B cell (primary cell): Measurements from ENCODE around the gene PCGF5. TPM values are rescaled to one million over a fixed set of nuclear protein-coding genes. Genes with fewer than 3 reads are reported as not detected.

ENCODE experiments used
- ATAC-seq: fragments of 200-7000 bp; cut with Tn5 transposase; one replicate; pipeline ENCODE4 v1.10.0; 2021; ENCODE audit warnings: low read depth, mild to moderate bottlenecking, moderate number of reproducible peaks, moderate library complexity
- CTCF ChIA-PET: fragments of 350-600 bp; sonication (Branson Sonifier 250); formaldehyde crosslinking; loops from one replicate; lab custom pipeline; 2021; ENCODE audit warnings: antibody characterized with exemption, inconsistent platforms; lab: Charles Lee
- POLR2A ChIA-PET: fragments of 350-600 bp; sonication (Branson Sonifier 250); formaldehyde crosslinking; loops from one replicate; lab custom pipeline; 2021; ENCODE audit warnings: antibody characterized with exemption; lab: Charles Lee
- DNase-seq: peaks from one replicate; pipeline ENCODE4 v3.0.0; 2013
- H2AFZ ChIP-seq: 2 replicates; pipeline ENCODE4 v1.6.1; 2012; ENCODE audit warnings: mild to moderate bottlenecking, low read depth, low read length; ENCODE audit not compliant: insufficient read depth, poor library complexity, severe bottlenecking
- H3K27ac ChIP-seq, 2 donors: 1 replicate in 1 of 2; 2 replicates in 1 of 2; pipeline ENCODE4 v1.5.1; 2012 to 2013; ENCODE audit warnings: low read length in 2 of 2, mild to moderate bottlenecking in 2 of 2, moderate library complexity in 1 of 2
- H3K27me3 ChIP-seq, 4 experiments: fragments of 200-600 bp in 1 of 4; sonication (generic) in 1 of 4; replicated peaks in 1 of 4; 1 replicate in 2 of 4; 2 replicates in 2 of 4; pipeline versions ENCODE4 v1.6.1 to v1.7.0; 2013 to 2016; ENCODE audit warnings: low read length in 3 of 4, mild to moderate bottlenecking in 2 of 4, mixed read lengths in 1 of 4, moderate library complexity in 1 of 4; ENCODE audit not compliant: insufficient read depth in 4 of 4, control insufficient read depth in 3 of 4; ENCODE audit errors: control extremely low read depth in 1 of 4
- H3K36me3 ChIP-seq, 2 experiments: replicated peaks in 1 of 2; 1 replicate in 1 of 2; 2 replicates in 1 of 2; pipeline versions ENCODE4 v1.6.1 to v1.7.1; 2013; ENCODE audit warnings: low read length in 1 of 2; ENCODE audit not compliant: insufficient read depth in 2 of 2, control insufficient read depth in 1 of 2; ENCODE audit errors: control extremely low read depth in 1 of 2, extremely low read depth in 1 of 2
- H3K4me1 ChIP-seq, 2 donors: fragments of 200-600 bp in 1 of 2; sonication (generic) in 1 of 2; 1 replicate in 1 of 2; 2 replicates in 1 of 2; pipeline versions ENCODE4 v1.5.1 to v1.6.1; 2013 to 2017; ENCODE audit warnings: low read length in 2 of 2; ENCODE audit not compliant: control insufficient read depth in 2 of 2, insufficient read depth in 2 of 2
- H3K4me2 ChIP-seq: replicated peaks from 2 replicates; pipeline ENCODE3; 2012; ENCODE audit warnings: mild to moderate bottlenecking, low read depth, low read length; ENCODE audit not compliant: poor library complexity, severe bottlenecking
- H3K4me3 ChIP-seq, 5 experiments: fragments of 200-600 bp in 1 of 5; sonication (generic) in 1 of 5; 1 replicate in 3 of 5; 2 replicates in 2 of 5; pipeline versions ENCODE4 v1.5.1 to v1.7.0; 2011 to 2016; ENCODE audit warnings: low read length in 4 of 5, mild to moderate bottlenecking in 4 of 5, low read depth in 2 of 5, control low read depth in 1 of 5, moderate library complexity in 1 of 5; ENCODE audit not compliant: insufficient read depth in 1 of 5; ENCODE audit errors: control extremely low read depth in 1 of 5, extremely low read depth in 1 of 5
- H3K79me2 ChIP-seq: fragments of 200-600 bp; sonication (generic); one replicate; pipeline ENCODE4 v1.6.0; 2016; ENCODE audit warnings: low read length; ENCODE audit not compliant: control insufficient read depth, insufficient read depth
- H3K9ac ChIP-seq: fragments of 200-600 bp; sonication (generic); 2 replicates; pipeline ENCODE4 v1.6.1; 2017; ENCODE audit warnings: mild to moderate bottlenecking, low read length, moderate library complexity
- H3K9me3 ChIP-seq, 3 donors: one replicate each; pipeline versions ENCODE4 v1.6.1 to v1.7.1; 2013; ENCODE audit warnings: low read length in 2 of 3; ENCODE audit not compliant: control insufficient read depth in 2 of 3, insufficient read depth in 1 of 3; ENCODE audit errors: control extremely low read depth in 1 of 3
- H4K20me1 ChIP-seq: 2 replicates; pipeline ENCODE4 v1.6.0; 2012; ENCODE audit warnings: mild to moderate bottlenecking, low read length; ENCODE audit not compliant: insufficient read depth, control insufficient read depth, poor library complexity, severe bottlenecking
- H3K27ac Mint-ChIP-seq: one replicate; pipeline ENCODE4 v1.8.0; 2021; ENCODE audit warnings: mixed read lengths
- H3K27me3 Mint-ChIP-seq: one replicate; pipeline ENCODE4 v1.8.0; 2021; ENCODE audit warnings: mixed read lengths
- H3K4me1 Mint-ChIP-seq: one replicate; pipeline ENCODE4 v1.8.0; 2021; ENCODE audit warnings: mixed read lengths
- H3K4me3 Mint-ChIP-seq: one replicate; pipeline ENCODE4 v1.8.0; 2021; ENCODE audit warnings: mixed read lengths
- H3K9me3 Mint-ChIP-seq: one replicate; pipeline ENCODE4 v1.8.0; 2022; ENCODE audit warnings: mixed read lengths; ENCODE audit not compliant: insufficient read depth
- EZH2 ChIP-seq: IDR thresholded peaks from 2 replicates; pipeline ENCODE4 v1.6.1; 2012; ENCODE audit warnings: borderline replicate concordance, low read depth, mild to moderate bottlenecking, moderate library complexity, low read length; ENCODE audit not compliant: insufficient read depth, poor library complexity, severe bottlenecking
- WGBS: methylation state at CpG from one replicate; pipeline ENCODE4 v1.1.5; 2013; ENCODE audit warnings: missing lambda C conversion rate; ENCODE audit not compliant: insufficient coverage; 5-methylcytosine and 5-hydroxymethylcytosine counted together
- intact Hi-C: fragments of 100-400 bp; cut with micrococcal nuclease; formaldehyde crosslinking; loops from one replicate; pipeline ENCODE4 v1.10.0; 2022
- polyA plus RNA-seq: library from polyadenylated mRNA; depleted of rRNA; stranded (reverse); fragments of >200 nt; gene quantifications from 2 replicates; pipeline ENCODE4 v1.2.3, GENCODE V29; 2012
- total RNA-seq, 2 donors: library from RNA; stranded (reverse); fragments of 120-200 nt in 1 of 2; gene quantifications; 1 replicate in 1 of 2; 2 replicates in 1 of 2; pipeline versions ENCODE4 v1.2.3 to v1.2.4, GENCODE V29; 2013 to 2022
- TF ChIP-seq, protein P1 (sequence below): fragments of 200-600 bp; IDR thresholded peaks from one replicate; pipeline ENCODE4 v1.8.0; 2022; ENCODE audit warnings: antibody characterized with exemption, mild to moderate bottlenecking

The PCGF5 gene
- total and polyA plus RNA-seq, 2 donors (not counting 1 experiment from before 2014, with no cell fraction given): 37.6 to 102 TPM

DNA sequence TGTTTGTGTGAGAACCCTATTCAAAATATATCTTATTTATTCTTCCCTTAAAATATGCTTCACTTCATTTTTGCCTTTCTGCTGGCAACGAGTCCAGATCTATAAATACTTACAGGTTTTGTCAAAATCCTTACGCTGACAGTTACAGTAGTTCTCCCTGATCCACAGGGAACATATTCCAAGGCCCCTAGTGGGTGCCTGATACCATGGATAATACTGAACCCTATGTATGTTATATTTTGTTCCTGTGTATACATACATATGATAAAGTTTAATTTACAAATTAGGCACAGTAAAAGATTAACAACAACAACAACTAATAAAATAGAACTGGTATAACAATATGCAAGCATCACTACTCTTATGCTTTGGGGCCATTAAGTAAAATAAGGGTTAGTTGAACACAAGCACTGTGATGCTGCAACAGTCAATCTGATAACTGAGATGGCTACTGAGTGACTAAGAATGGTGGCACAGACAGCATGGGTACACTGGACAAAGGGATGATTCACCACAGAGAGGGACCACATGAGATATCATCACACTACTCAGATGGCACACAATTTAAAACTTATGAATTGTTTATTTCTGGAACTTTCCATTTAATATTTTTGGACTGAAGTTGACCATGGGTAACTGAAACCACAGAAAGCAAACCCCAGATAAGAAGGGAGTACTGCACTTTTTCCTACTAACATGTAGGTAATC lies 29.4 kb upstream of the PCGF5 start:
- POLR2A ChIA-PET: no interaction called here
- H3K27ac ChIP-seq: peak overlapping the region in 1 of 2 donors; percentile 68
- no CpG with 5 or more reads among the region's 2 CpGs for WGBS

GRCh38 chr10:91191584-91191919 lies 28.9 kb upstream of the PCGF5 start:
- Histone ChIP-seq H3K27me3 (no peaks in the 10 kb centered on the region), H2AFZ (no peak overlapping the region), H3K79me2 (peaks cover 84% of the 10 kb centered on the region), H3K27ac (peak overlapping the region in 1 of 2 donors; percentile 68), H3K9ac (no peak overlapping the region), H3K9me3 (no peaks in the 10 kb centered on the region), H3K4me2 (peak overlapping the region; percentile 55), H4K20me1 (peaks cover 10% of the 10 kb centered on the region), H3K4me3 (no peak overlapping the region), H3K36me3 (no peaks in the 10 kb centered on the region), H3K4me1 (peaks cover 31 to 42% of the 10 kb centered on the region in 2 donors)
- no peak for DNase-seq
- Mint-ChIP-seq H3K4me3 (peak overlapping the region; percentile 6), H3K27ac (peak overlapping the region; percentile 74), H3K27me3 (no peaks in the 10 kb centered on the region), H3K9me3 (no peaks in the 10 kb centered on the region), H3K4me1 (peaks cover 75% of the 10 kb centered on the region)
- ATAC-seq: no peak
- ChIA-PET CTCF (interaction anchor here (1.2 kb wide), 1 partner anchor 28 kb away, joined by 3 read pairs; no protein-coding TSS in a partner anchor), POLR2A (interaction anchor here (1.5 kb wide), 1 partner anchor 28 kb away, joined by 6 read pairs; no protein-coding TSS in a partner anchor)
- intact Hi-C loops: loop anchor here (2.0 kb wide), 2 partner anchors 15 to 21 kb away; no protein-coding TSS in a partner anchor
- TF ChIP-seq EZH2: no peak
- TF ChIP-seq, protein P1, sequence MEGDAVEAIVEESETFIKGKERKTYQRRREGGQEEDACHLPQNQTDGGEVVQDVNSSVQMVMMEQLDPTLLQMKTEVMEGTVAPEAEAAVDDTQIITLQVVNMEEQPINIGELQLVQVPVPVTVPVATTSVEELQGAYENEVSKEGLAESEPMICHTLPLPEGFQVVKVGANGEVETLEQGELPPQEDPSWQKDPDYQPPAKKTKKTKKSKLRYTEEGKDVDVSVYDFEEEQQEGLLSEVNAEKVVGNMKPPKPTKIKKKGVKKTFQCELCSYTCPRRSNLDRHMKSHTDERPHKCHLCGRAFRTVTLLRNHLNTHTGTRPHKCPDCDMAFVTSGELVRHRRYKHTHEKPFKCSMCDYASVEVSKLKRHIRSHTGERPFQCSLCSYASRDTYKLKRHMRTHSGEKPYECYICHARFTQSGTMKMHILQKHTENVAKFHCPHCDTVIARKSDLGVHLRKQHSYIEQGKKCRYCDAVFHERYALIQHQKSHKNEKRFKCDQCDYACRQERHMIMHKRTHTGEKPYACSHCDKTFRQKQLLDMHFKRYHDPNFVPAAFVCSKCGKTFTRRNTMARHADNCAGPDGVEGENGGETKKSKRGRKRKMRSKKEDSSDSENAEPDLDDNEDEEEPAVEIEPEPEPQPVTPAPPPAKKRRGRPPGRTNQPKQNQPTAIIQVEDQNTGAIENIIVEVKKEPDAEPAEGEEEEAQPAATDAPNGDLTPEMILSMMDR: no peak

More for the DNA sequence above, 29.4 kb upstream of the PCGF5 start:
- no peaks in the 10 kb centered on the region for H3K27me3 Mint-ChIP-seq
- TF ChIP-seq EZH2: no peak
- TF ChIP-seq, protein P1: no peak
- H3K4me1 ChIP-seq: peaks cover 32 to 42% of the 10 kb centered on the region in 2 donors
- H3K4me3 Mint-ChIP-seq: peak overlapping the region; percentile 81
- DNase-seq (no peak), ATAC-seq (peak; percentile 21)
- H3K4me1 Mint-ChIP-seq: peaks cover 72% of the 10 kb centered on the region
- peak overlapping the region in 1 of 5 experiments; percentile 6 for H3K4me3 ChIP-seq
- no peaks in the 10 kb centered on the region for H3K9me3 Mint-ChIP-seq
- CTCF ChIA-PET: interaction anchor here (1.2 kb wide), 1 partner anchor 27 kb away, joined by 3 read pairs; no protein-coding TSS in a partner anchor
- H2AFZ ChIP-seq: no peak overlapping the region
- H3K9ac ChIP-seq: no peak overlapping the region
- H3K4me2 ChIP-seq: peak overlapping the region; percentile 55
- peak overlapping the region; percentile 80 for H3K27ac Mint-ChIP-seq
- intact Hi-C loops: loop anchor here (2.0 kb wide), 2 partner anchors 16 to 20 kb away; no protein-coding TSS in a partner anchor
- H4K20me1 ChIP-seq: peaks cover 12% of the 10 kb centered on the region
- no peaks in the 10 kb centered on the region for H3K27me3 ChIP-seq
- H3K36me3 ChIP-seq: peaks cover 0 to 1% of the 10 kb centered on the region in 2 experiments
- peaks cover 82% of the 10 kb centered on the region for H3K79me2 ChIP-seq
- H3K9me3 ChIP-seq: no peaks in the 10 kb centered on the region
